GM19463 (cell line): ENCODE results near the gene MLXIP.
"Not testable (repeated sequence)": the region's sequence is repeated elsewhere in the genome, so short reads cannot be mapped to it uniquely, and the experiment has no call there.

Experiments
- ATAC-seq: cut with Tn5 transposase; IDR thresholded peaks from one replicate; pipeline ENCODE4 v1.9.1; 2021; ENCODE audit warnings: mild to moderate bottlenecking, moderate library complexity; ENCODE audit not compliant: unreplicated experiment

MLXIP gene

DNA sequence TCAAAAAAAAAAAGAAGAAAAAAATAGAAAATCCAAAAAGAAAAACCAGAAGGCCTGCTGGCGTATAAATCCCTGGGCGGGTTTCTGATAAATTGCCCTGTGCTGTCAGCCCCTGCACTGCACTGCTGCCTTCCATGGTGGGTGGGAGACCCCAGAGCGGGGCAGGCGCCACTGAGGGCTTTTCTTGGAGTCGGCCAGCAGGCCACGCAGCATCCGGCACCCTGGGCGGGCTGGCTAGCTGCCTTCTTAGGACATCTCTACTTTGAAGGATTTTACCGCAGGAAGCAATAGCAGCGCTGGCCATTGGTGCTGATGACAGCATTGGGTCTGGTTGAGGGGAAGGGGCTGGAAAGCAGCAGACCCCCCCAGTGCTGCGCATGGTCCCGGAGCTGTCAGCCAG, 66.3 kb downstream of the MLXIP start:
- no peak for ATAC-seq

DNA sequence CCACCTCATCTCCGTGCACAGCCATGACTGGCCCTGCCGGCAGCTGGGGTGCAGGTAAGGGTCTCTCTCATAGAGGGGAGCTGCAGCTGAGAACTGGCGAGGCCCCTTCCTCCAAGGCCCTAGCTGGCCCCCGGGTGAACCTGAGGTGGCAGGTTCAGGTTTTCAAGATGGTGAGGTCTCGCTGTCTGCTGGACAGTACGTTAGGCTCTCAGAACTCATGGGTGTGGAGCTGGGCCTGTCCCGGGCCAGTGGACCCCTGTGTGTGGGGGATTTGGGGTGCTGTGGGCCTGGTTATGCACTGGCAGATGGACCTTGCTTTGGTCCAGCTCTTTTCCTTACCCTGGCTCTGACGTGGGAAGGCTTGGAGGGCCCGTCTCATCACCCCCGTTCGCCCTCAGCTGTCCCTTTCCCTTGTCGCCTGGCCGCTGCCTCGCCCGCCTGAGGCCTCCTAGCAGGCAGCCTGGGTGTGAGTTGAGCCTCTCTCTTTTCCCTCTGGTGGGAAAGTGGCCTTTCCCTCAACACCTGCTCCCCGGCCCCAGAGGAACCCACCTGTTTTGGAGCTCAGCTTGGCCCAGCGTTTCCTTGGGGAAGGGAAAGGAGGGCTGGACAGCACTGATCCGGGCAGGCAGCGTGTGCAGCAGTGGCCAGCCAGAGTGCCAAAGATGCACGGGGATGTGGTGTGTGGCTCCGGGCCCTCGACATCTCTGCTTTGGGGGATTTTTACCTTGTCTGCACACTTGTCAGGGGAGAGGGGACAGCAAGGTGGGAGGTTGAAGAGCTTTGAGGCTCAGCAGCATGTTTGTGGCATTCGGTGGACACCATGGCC, 67.2 kb downstream of the MLXIP start:
- ATAC-seq = no peak

DNA sequence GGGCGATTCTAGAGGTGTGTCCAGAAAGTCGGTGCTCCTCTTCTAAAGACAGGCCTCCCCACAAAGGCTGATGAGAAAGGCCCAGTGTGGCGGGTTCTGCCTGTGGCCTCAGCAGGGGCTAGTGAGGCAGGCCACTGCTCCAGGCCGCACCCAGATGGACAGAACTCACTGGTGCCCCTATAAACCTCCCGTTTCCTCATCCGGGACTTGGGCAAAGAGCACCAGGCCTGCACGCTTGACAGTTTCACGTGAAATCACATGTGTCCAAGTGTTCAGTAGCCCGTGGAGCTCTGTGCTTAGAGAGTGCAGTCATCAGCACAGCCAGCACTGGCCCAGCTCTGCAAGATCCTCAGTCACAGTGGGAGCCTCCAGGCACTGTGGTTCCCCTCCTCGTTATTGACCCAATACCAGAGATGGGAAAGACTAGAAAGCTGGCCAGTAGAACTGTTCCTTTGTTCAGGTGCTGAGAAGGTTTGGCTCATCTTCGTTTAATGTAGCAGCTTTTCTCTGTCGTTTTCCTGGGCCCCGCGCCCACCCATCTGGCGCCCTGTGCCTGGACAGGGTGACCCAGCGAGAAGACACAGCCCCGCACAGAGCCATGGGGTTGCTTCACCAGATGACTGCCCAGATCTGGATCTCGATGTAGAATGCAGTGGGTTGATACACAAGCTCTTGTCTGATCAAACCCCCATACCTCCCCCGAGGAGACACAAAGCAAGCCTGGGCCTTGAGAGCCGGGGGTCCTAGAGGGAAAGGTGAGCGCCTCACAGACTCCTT, 69.1 kb downstream of the MLXIP start:
- ATAC-seq = no peak

DNA sequence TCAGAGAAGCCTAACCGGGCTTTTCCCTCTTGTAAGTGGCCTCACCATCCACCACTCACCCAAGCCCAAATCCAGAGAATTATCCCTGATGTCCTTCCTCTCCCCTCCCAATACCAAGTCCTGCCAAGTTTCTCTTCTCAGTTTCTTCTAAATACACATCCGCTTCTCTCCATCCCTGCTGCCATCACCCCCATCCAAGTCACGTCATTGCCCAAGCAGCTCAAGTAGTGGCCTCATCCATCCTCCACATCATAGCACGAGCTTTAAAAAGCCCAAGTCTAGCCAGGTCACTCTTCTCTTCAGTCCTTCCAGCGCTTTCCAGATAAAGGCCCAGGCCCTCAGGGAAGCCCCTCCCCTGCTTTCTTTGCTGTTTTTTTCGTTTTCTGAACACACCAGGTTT, 70.1 kb downstream of the MLXIP start:
- no peak for ATAC-seq

DNA sequence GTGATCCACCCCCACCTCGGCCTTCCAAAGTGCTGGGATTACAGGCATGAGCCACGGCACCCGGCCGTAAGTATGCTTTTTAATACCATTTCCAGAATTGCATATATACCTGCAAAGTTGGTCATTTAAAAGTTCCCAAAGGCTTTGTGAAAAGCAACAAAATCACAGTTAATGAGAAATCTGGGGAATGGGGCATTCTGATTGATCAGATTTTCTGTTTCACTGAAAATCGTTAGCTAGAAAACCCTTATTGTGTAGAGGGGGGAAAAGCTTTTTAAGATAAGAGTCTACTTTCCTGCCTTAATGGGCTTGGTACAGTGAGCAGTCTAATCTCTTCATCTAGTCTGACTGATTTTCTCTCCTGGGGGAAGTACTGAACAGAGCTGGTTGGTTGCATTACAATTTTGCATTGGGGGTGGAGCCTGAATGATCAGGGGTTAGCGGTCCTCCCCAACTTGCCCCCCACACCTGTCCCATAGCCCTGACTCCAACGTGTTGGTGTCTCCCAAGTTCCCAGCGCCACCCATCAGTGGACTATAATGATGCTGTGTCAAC, 71.6 kb downstream of the MLXIP start:
- ATAC-seq = no peak

DNA sequence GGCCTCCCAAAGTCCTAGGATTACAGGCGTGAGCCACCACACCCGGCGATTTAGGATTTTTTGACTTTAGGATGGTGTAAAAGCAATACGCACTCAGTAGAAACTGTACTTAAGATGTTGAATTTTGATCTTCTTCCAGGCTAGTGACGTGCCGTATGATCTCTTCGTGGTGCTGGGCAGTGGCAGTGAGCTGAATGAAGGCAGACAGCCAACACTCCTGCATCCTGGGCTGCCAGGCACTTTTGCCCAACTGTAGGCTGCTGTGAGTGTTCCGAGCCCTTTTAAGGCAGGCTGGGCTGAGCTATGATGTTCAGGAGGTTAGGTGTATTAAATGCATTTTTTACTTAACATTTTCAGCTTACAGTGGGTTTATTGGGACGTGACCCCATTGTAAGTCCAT, 74.2 kb downstream of the MLXIP start:
- no peak for ATAC-seq

DNA sequence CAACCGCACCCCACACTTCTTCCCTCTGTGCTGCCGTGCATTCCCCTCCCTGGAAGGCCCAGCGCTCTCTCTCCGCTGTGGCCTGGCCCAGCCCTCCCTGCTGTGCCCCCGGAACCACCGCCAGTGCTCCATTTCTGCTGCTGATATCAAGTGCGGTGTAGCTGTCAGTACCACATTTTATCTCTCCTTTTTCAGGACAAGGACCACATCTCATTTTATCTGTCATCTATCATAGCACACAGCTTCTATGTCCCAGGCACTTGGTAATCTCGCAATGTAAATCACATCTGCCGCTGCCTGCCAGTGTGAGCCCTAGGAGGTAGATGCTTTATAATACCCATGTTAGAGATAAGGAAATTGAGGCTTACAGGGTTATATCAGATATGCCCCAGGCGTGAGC, 77.1 kb downstream of the MLXIP start:
- ATAC-seq = no peak

DNA sequence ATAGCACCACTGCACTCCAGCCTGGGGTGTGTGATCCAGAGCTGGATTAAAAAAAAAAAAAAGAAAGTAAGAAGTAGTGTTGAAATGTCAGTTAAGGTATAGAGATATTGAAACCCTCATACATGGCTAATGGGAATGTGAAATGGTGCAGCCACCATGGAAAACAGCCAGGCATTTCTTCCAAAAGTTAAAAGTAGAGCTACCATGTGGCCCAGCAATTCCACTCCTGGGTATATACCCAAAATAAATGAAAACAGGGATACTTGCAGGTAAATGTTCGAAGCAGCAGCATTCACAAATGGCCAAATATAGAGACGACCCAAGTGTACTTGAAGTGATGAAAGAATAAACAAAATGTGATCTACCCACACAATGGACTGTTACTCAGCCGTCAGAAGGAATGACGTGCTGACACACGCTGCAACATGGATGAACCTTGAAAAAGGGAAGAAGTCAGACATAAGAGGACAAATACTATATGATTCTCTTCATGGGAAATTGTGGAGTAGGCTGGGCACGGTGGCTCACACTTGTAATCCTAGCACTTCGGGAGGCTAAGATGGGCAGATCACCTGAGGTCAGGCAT, 80.2 kb downstream of the MLXIP start:
- no peak for ATAC-seq

DNA sequence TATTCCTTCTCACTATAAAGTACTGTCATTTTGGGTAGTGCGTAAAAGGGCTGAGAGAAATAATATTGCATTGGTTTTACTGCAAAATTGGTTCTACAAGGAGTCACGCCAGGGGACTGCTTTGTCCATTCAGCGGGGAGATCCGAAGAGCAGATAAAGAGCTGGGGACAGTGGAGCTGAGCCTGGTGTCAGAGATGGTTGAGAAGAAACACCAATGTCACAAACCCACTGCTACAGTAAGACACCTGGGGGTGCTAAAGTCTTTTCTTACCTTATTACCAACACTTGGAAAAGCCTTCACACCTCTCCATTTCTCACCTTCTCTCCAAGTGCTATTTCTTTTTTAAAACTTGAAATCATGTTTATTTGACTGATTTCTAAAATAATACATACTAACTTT, 81.3 kb downstream of the MLXIP start:
- ATAC-seq = no peak

DNA sequence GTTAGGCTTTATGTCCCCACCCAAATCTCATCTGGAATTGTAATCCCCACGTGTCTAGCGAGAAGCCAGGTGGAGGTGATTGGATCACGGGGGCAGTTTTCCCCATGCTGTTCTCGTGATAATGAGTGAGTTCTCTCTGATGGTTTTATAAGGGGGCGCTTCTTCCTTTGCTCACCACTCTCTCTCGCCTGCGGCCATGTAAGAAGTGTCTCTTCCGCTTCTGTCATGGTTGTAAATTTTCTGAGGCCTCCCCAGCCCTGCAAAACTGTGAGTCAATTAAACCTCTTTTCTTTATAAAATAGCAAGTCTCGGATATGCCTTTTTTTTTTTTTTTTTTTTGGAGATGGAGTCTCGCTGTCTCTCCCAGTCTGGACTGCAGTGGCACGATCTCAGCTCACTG, 82.2 kb downstream of the MLXIP start:
- no peak for ATAC-seq

DNA sequence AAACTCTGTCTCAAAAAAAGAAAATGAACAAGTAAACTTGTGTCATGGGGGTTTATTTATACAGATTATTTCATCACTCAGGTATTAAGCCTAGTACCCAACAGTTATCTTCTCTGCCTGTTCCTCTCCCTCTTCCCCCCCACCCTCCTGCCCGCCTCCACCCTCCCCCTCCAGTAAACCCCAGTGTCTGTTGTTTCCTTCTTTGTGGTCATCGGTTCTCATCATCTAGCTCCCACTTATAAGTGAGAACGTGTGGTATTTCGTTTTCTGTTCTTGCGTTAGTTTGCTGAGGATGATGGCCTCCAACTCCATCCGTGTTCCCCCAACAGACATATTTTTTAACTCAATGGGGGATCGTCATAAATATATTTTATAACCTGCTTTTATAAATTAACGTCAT, 83.1 kb downstream of the MLXIP start:
- no peak for ATAC-seq

DNA sequence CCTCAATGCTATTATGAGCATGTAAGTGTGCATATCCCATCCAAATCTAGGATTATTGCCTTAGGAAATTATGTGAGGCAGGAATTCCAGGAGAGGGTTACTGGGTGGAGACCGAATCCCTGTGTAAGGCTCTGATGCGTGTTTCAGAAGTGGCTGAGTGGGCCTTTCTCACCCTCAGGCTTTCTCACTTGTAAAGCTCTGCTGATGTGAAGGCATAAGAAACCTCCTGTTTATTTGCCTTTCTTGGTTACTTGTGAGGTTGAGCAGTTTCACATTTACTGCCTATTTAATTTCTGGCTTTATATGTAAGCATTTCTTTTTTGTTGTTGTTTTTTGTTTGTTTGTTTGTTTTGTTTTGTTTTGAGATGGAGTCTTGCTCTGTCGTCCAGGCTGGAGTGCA, 84.4 kb downstream of the MLXIP start:
- no peak for ATAC-seq

DNA sequence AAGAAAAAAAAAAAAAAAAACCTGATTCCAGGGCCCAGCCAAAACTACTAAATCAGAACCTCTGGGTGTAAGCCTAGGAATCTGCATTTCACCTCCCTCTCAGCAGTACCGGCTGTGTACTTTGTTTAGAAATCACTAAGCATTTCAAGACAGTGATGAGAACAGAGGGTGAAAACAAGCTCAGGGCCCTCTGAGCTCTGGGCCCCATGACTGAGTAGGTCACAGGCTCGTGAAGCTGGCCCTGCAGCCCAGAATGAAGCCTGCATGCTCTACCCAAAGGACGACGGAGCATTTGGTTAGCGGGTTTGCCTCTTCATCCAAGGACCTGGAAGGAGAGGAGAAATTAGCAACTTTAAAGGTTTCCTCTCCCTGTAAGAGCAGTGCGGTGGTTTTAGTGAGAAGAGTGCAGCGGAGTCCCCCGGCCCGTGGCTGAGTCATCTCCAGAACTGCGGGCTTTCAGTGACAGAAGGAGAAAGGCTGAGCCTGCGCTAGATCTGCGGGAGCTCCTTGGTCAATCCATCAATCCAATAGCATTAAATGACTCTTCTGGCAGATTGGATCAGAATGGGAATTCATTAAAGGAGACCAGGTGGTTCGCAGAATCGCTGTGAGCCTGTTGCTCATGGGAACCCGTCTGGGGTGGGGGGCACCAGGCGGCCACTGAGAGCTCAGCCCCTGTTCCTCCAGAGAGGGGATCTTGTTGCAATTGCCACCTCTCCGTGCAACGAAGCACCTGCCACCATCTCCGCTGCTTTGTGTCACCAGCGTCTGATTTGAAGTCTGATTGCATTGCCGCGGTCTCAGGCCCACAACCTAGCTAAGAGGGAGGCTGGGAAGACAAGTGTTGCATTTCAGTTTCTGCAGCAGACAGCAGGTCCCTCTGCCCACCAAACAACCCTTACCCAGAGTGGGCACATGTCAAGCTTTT, 88.1 kb downstream of the MLXIP start:
- no peak for ATAC-seq

DNA sequence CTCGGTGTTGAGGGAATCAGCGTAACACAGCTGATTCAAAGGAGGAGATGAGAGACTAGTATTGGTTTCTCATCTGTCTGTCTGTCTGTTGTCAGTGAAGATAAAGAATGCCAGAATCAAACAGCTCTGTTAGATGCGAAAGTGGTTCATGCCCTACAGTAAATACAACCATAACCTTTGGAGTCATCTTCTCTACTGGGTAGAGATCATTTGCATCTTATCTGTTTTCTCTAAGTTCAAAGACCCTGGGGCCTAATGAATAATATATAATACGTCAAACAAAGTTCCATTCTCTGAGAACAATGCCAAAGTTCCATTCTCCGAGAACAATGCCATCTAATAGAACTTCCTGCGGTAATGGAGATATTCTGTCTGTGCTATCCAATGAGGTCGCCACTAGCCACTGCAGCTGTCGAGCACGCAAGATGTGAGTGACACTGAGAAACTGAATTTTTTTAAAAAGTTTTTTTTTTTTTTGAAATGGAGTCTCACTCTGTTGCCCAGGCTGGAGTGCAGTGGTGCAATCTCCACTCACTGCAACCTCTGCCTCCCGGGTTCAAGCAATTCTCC, 88.9 kb downstream of the MLXIP start:
- ATAC-seq = no peak

DNA sequence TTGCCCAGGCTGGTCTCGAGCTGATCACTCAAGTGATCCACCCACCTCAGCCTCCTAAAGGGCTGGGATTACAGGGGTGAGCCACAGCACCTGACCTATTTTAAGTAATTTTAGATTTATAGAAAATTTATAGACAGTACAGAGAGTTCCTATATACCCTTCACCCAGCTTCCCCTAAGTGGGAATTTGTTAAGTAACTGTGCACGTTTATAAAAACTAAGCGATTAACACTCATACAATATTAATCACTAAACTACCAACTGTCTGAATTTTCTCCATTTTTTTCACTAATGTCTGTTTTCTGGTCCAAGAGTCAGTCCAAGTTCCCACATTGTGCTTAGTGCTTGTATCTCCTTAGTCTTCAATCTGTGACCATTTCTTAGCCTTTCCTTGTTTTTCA, 89.9 kb downstream of the MLXIP start:
- no peak for ATAC-seq

DNA sequence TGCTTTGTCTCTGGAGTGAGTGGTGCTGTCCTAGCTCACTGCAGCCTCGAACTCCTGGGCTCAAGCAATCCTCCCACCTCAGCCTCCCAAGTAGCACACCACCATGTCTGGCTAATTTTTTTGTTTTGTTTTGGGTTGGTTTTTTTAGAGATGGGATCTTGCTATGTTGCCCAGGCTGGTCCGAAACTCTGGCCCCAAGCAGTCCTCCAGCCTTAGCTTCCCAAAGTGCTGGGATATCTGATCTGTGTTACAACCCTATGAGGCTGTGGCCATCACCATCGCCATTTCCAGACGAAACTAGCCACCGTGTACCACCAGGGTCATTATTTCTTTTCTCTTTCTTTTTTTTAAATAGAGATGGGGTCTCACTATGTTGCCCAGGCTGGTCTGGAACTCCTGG, 92.8 kb downstream of the MLXIP start:
- no peak for ATAC-seq

DNA sequence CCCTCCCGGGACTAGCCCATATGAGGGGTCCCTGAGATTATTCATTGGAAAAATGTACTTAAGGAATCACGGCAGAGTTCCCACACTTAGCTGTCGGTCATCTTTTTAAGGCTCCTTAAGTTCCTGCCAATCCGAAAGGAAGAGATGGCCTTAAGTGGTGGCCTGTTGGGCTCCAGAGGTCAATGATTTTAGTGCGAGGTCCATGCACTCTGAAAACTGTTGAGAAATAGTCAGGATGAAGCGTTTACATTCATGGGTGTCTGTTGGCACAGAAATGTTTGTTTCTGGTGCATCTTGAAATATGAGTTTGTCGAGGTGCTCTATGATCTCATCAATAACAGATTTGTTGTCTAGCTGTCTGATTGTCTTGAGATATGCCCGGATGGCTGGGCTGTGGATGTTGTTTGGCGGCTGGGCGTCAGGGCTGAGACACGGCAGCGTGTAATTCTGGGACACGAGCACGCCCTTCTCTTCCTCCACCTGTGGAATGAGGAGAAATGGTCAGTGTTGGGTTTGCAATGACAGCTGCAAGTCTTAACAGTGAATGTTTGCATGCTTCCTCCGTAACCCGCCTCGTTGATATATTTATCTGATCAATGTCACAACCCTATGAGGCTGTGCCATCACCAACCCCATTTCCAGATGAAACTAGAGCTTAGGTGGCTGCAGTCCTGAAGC, 93.8 kb downstream of the MLXIP start:
- no peak for ATAC-seq

DNA sequence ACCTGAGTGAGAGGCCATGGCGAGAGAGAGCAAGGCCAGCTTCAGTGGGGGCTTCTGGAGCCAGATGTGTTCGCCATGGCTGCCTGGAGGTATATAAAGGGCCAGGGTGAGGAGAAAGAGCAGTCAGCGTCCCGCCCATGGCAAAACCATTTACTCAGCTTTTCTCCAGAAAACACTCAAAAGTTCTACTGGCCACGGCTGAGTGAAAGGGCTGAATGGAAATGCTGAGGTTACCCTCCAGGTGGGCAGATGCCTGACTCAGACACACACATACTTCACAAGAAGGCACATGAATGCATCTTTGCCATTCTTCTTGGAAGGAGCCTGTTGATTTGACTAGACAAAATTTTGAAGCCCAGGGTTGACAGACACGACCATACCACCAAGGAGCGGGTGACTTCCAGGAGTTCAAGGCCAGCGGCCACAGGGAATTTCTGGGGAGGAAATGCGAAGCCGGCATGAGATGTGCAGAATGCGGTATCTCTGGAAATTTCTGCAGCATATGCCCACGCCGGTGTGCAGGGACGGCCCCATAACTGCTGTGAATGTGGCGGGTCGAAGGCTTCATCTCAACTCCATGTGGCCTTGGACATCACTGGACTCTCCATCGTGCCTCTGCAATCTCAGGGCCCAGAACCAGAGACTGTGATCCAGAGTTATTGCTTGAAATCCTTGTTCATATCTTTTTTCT, 95.7 kb downstream of the MLXIP start, which contains the start of gene IL31:
Gene IL31 (minus strand): TSS at position 67 of the 691 bp plus-strand sequence. CDS start 49 bp downstream, at position 18.
- no peak for ATAC-seq

DNA sequence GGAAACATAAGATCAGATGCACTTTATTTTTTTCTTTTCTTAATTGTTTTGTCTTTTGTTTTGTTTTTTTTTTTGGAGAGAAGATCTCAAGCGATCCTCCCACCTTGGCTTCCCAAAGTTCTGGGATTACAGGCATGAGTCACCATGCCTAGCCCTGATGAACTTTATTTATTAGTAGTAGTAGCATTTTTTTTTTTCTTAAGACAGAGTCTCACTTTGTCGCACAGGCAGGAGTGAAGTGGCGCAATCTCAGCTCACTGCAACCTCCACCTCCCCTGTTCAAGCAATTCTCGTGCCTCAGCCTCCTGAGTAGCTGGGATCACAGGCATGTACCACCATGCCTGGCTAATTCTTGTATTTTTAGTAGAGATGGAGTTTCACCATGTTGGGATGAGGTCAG, 97.9 kb downstream of the MLXIP start:
- not testable (repeated sequence) for ATAC-seq
